GM23248 (cell line): Measurements from ENCODE around the gene ERFL.

Experiments used
- EZH2 ChIP-seq: fragments of 200-600 bp; sonication (generic); IDR thresholded peaks from 2 replicates; pipeline ENCODE4 v1.6.1; 2018; ENCODE audit warnings: antibody characterized with exemption, mild to moderate bottlenecking; ENCODE audit not compliant: insufficient read depth, poor library complexity, severe bottlenecking
- EZH2phosphoT487 ChIP-seq: fragments of 200-600 bp; sonication (generic); IDR thresholded peaks from 2 replicates; pipeline ENCODE4 v1.6.1; 2018; ENCODE audit warnings: antibody characterized with exemption, moderate library complexity, mild to moderate bottlenecking, low read depth; ENCODE audit not compliant: insufficient read depth

DNA sequence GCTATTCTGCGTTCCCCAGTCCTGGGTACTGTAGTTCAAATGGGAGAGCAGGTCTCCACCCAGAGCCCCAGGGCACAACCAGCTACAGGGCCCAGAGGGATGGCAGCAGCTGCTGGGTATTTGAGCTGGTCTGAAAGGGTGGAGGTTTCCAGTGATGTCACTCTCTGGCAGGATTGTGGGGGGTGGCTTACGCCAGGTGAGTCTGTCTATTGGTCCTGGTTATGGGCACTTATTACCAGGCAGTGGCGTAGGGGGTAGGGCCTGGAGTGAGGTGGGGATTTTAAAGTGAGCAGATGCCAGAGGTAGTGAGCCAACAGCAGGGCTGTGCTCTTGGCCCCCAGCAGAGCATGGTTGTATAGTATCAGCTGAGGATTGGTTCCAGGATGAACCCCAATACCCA lies 62.0 kb downstream of the ERFL start:
- TF ChIP-seq EZH2phosphoT487 (no peak), EZH2 (no peak)
